Measurements from ENCODE around the gene MAP4.

The MAP4 gene

DNA sequence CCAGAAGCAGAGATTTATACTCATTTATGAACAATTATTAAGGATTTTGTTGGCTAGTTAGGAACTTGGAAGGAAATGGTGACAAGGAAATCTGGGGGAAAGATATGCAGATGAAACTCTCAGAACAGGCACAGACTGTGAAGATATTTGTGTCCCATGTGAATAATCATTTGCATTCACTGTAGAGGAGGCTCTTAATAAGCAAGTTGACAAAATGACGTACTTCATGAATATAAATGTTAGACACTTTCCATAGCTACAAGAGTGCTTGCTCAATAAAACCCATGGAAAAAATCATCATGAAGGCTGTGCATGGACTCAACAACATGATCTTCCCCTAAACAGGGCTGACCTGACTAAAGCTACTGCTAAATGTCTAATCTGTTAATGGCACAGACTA is 59.7 kb downstream of the MAP4 start:
- DNase-seq: no peak

DNA sequence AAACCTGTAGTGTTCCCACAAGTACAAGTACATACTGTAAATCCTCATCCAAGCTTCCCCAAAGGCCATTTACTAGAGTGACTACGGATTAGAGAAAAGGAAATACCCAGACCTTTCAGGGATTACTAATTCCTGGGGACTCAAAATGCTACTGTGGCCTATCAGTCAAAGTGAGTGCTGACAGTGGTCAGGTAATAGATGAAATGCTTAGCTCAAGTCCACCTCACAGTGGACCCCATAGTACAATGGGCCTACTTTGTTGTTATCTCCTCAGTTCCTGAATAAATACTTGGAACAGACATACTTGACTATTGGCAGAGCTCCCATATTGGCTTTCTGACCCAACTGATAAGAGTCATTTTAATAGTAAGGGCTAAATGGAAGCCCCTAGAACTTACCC is 61.6 kb downstream of the MAP4 start:
- DNase-seq: no peak

DNA sequence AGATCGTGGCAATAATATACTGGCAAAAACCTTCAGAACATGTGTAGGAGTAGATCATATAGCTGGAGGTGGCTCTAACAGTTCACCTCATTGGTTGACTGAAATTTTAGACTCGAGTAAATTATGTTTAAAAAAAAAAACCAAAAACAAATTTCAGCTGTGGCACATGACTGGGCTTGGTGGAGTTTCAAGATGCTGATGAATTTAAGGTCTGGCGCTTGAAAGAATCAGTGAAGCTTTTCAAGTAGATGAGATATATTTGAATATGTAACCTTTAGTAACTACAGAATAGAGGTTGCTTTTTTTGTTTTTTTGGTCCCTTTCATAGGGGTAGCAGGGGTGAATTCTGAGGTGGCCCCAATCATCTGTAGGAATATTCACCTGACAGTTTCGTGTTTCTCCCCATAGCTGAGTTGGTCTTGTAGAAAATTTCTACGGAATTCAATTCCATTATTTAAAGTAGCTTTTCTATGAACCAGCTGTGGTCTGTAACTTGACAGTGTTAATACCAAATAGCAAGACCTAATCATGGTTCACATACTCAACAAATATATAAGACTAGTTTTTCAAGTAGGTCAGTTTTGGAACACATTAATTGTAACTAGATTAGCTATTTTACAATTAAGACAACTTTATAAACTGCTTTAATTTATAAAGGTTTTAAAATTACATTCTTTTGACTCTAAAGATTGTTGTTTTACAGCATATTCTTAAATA is 65.6 kb downstream of the MAP4 start:
- DNase-seq: no peak

DNA sequence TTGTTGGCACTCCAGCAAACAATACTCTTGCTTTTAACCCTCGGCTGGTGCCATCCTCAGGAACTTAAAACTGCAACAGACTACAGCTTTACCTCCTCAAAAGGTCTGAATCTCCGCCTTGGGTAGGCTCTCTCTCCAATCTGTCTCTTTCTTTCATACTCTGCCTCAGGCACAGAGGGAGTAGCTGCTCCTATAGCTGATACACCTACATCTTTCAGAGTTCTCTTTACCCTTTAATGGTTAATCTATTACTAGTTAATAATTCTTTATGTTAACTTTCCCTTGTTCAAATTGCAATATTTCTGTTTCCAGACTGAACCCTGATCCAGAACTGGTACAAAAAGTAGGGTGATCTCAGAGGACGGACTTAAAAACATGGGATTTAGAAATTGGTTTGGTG is 66.2 kb downstream of the MAP4 start:
- DNase-seq: no peak

DNA sequence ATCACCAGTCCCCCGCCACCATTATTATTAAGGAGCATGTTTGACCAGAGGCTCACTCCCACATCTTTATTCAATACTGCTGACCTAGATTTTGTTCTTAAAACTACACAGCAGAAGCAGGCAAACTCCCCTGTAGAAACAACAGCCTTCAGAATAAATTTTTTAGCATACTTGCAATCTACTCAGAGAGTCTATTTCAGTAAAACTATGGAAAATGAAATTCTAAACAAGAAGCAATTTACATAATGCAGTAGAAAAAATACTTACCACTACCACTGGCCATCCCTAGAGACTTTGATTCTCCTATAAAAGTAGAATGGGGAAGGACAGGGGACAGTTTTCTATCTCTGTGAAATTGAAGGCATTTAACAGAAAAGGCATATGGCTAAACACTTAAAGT is 76.0 kb downstream of the MAP4 start:
- DNase-seq: no peak

DNA sequence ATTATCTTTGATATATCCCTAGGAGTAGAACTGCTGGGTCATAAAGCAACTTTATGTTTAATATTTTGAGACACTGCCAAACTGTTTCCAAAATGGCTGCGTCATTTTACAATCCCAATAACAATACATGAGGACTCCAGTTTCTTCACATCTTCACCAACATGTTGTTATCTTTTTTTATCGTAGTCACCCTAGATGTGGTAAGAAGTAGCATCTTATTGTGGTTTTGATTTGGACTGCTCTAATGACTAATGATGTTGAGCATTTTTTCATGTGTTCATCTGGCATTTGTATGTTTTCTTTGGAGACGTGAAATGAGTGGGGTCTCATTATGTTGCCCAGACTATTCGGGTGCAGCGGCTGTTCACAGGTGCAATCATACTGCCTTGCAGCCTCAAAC is 83.8 kb downstream of the MAP4 start:
- DNase-seq: no peak

DNA sequence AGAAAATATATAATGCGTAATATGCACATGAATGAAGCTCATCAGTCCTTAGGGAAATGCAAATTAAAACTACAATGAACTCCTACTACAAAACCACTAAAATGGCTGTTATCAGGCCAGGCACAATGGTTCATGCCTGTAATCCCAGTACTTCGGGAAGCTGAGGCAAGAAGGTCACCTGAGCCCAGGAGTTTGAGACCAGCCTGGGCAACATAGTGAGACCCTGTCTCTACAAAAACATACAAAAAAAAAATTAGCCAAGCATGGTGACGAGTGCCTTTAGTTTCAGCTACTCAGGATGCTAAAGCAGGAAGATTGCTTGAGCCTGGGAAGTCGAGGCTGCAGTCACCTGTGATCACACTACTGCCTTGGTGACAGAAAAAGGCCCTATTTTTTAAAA is 85.2 kb downstream of the MAP4 start:
- DNase-seq: no peak

DNA sequence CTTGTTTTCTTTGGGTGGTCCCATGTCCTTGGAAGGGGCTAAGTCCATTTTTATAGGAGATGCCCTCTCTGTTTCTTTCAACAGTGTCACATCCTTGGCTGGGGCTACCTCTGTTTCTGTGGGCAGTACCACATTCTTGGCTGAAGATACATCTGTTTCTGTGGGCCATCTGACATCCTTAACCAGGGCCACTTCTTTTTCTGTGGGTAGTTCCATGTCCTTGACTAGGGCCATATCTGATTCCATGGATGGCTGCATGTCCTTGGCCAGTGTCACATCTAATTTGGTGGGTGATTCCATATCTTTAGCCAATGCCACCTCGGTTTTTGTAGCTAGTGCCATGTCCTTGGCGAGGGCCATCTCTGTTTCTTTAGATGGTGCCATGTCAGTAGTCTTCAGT is 99.5 kb downstream of the MAP4 start:
- no peak for DNase-seq

DNA sequence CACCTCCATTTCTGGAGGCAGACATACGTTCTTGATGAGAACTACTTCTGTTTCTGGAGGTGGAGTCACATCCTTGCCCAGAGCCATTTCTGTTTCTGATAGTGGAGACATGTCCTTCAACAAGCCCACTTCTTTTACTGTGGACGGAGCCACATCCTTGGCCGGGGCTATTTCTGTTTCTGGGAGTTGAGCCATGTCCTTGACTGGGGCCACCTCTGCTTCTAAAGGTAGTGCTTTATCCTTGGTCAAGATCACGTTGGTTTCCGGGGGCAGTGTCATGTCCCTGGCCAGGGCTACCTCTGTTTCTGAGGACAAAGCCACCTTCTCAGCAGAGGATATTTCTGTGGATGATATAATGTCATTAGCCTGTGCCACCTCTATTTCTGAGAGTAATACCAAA is 100.0 kb downstream of the MAP4 start:
- no peak for DNase-seq

DNA sequence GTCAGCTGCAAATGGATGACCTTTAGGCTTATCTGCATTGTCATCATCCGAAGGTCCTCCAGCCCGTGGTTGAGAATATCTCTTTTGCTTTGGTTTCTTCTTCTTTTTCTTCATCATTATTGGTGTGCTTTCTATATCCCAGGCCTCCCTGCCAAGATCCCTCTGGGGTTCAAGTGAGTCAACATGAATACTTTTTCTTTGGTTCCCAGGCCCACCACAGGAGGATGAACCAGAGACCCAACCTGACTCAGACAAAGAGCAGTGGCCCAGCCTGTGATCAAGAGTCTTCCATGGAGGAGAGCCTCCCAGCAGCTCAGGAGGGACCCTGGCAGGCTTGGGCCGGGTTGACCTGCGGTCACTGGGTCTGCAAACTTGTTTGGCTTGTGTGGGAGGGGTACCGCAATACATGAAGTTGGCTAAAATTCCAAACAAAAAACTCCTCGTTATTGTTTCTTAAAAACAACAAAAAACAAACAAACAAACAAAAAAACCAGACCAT is 104.2 kb downstream of the MAP4 start:
- no peak for DNase-seq

DNA sequence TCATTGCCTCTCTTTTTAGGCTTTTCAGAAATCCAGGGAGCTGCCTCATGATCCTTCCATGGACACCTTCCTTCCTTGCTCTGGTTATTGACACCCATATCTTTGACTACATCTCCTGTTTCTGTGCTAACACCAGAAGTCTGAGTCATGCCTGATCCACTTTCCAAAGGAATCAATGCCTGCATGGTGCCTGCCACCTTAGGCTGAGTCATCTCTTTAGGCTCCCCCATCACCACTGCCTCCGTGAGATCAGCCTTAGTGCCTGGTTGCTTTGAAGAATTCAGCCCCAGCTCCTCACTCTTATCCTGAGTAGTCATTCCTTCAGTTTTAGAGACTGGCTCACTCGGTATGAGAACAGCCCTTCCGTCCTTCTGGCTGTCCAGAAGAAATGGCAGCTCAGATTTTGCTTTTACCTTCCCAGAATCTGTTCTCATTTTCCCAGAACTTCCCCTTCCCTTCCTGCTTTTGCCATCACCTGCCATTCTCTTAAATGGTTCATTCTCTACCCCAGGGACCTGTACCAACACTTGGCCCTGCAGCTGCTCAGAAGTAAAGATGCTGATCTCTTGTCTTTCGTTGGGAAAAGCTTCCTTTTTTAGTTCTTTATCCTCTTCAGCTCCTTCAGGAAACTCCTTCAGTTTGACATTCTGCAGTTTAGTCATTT is 105.3 kb downstream of the MAP4 start:
- DNase-seq: no peak

DNA sequence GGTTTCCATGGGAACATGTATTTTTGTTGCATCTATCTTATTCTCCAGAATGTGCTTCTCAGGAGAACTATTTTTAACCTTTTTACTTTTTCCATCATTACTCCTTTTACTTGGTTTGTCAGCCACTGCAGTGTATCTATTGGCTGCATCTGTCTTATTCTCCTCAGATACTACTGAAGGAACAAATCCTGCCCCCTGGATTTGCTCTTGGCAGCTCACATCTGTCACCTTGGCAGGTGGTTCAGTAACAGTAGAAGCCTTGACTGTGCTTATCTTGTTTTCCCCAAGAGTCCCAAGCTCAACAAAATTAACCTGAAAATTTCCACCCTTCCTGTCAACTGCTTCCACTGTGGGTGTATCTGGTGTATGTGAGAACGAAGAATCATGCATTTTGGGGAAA is 106.0 kb downstream of the MAP4 start:
- DNase-seq: no peak

DNA sequence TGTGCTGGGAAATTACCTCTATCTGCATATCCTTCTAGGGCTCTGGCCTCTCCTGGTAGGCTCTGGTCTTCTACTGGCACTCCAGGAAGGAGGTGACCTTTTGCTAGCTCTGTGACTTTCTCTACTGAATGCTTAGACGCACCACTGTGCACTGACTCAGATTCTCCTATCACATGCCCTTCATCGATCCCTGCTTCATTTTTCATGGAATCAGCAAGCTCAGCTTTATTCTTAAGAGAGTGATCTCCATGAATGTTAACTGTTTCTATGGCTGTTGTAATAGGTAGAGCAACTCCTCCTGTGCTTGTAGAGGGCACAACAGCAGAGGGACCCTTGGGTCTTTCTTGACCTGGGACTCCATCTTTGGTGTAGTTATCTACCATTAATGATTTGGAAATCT is 106.6 kb downstream of the MAP4 start:
- no peak for DNase-seq

DNA sequence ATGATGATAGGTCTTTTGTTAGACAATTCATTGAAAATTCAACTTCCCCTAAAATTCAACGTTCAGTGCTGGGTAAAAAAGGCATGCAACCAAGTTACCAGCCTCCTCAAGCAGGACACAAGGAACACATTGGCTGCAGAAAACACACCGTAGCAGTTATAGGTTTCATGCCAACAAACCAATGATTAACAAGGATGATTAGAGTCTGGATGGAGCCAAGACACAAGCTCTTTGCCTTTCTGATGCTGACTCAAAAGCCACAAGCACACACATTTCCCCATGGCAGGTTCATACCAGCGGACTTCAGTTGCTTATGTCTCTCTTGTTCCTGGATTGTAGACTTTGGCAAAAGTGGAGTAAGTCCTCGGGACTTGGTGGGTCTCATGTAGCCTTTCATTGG is 107.5 kb downstream of the MAP4 start:
- DNase-seq: no peak

DNA sequence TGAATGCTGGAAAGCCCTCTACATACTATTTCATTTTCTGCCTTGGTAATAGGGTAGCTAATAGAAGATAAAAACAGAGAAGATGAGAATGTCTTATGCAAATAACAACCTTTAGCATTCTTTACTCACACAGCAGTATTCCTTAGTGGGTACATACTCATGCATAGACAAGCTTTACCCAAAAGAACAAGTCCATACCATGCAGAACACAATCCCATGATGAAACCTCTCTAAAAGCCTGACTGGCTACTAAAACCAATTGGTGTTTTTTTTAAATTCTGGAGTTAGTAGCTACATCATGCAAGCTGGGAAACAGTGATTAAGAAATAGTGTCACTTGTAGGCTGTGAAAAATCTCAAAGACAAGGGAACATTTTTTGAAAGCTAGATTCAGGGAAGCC is 108.4 kb downstream of the MAP4 start:
- no peak for DNase-seq

DNA sequence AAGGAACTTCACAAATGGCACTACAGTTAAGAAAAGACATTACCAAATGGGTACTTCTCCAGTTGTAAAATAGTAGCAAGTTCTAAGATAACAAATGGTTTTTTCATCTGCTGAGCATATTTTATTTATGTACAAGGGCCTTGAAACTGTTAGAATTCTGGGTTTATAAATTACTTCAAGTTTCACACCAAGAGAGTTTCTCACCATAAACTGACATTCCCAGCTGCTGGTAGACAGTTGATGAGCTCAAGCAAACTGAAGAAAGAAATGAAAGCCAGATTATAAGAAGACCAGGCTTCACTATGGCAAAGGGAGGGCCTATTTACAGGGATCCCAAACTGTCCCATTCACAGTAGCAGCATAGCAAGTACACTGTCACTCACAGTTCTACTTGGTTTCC is 113.5 kb downstream of the MAP4 start:
- no peak for DNase-seq

DNA sequence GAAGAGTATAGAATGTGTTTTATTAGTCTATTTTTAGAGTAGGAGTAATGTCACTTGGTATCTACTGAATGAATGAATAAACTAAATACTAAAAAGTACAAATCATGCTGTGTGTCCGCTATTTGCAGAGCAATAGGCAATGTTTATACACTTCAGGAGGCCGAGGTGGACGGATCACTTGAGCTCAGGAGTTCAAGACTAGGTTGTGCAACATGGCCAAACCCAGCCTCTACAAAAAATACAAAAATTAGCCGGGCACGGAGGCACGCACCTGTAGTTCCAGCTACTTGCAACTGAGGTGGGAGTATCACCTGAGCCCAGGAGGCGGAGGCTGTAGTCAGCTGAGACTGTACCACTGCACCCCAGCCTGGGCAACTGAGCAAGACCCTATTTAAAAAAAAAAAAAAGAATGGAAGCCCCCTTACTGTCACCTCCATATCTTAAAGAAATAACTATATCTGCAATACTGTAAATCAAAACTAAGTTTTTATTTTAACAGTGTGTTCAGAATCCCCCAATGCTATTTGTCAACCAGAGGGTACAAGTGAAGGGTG is 114.9 kb downstream of the MAP4 start:
- no peak for DNase-seq

DNA sequence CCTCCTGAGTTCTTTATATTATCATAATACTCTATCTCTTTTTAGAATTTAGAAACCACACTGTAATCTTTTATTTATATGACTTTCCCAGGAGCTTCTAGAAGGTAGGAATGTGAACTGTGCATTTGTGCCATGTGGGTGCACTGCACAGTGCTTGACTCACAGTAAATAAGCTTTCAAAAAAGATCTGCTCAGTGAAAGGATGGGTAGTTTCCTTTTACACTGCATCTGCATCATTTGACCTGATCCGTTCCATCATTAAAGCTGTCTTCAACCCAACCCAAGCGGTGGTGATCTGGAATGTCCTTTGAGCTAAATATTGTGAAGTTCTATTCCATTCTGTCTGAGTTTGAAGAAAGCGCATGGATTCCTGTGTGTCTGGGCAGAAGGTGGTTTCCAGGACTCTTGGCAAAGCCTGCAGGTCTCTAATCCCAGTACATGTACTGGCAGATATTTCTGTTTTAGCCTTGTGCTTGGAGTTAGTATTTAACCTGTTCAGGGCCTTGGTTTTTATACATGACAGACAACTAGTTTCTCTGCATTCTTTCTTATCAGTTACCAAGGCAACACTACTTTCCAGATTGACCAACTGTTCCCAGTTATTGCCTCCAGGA is 116.6 kb downstream of the MAP4 start:
- no peak for DNase-seq

DNA sequence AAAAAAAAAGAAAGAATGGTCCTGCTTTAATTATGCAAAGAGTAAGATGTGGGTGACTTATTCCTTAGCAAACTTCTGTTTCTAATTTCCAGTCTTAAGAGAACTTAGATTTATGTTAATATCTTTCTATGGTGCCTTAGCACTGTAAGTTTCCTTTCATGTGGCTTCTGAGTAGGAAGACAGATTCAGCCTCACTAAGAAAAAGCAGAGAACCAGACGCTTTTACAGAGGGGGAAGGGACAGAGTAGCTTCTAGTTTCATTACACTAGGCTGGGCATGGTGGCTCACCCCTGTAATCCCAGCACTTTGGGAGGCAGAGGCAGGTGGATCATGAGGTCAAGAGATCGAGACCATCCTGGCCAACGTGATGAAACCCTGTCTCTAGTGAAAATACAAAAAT is 118.3 kb downstream of the MAP4 start:
- no peak for DNase-seq

DNA sequence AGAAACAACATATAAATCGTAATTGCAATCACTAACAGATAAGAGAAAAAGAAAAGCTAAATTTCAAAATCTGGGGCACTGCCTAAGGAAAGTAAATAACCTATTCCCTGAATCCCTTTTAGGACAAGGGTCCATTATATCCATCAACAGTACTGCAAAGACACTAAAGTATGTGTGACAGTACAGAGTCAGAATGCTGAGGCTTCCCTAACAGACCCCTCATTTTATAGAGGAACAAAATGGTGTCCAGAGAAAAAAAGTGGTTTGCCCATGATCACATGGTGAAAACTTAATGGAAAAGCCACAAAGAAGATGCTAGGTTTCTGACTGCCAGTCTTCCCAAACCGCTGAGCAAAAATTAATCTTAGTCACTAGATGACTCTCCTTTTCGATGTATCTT is 119.5 kb downstream of the MAP4 start:
- no peak for DNase-seq

DNA sequence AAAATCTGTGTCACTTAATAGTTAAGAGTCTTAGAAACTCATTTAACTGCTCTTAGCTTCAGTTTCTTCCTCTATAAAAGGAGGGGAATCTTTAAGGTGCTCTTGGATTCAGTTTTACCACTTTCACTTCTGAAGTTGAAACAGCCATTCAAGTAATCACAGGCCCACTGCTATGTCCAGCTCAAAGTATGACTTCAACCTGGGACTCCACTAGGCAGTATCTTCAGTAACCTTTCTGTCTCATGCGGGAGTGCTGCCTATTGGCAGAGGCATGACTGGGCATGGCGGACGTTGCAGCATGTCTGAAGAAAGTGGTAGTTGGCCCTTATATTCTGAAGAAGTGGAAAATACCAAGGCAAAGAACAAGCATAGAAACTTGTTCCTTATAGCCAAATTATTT is 121.0 kb downstream of the MAP4 start:
- DNase-seq: no peak

DNA sequence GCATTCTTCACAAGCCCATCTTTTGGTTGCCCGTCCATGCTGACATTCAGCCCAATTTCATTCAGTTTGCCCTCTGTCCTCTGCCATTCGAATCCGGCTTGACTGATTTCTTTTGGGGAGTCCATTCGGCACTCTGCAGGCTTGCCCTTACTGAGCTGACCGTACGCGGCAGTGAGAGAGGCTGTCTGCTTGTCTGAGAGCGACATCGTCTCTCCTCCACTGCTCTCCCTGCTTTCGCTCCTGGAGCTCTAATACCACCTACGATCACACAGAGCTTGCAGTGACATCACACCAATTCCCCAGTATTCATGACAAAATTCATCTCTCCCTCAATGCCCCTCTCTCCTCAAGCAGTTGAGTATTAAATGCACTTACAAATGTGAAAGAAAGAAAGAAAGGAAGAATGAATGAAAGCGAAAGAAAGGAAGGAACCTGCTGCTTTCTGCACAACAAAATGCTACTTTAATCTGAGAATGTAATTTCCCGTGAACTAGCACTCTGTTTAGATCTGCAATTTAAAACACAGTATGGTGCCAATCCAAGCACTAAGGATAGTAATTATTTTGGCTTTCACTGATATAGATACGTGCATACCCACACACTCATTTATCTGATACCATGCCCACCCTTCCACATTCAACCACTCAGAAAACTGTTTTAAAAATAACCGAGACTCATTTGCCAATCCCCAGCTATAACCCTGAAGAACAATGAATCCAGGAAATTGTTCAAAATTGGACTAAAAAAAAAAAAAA is 123.8 kb downstream of the MAP4 start:
- DNase-seq: no peak

DNA sequence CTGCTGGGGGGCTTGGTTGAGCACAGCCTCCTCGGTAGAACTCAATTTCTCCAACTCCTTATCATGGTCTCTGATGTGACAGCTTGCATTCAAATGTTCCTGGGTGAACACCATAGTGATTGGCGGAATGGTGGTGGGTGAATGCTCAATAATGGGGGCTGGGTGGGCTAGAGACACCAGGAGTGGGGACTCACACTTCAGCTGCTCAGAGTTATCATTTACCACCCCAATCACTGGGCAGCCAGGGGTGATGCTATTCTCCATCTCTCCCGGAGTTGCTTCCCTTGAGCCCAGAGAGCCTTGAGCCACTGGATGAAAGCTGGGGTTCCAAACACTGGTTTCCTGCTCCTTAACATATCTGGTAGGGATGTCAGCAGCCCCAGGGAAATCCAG is 124.6 kb downstream of the MAP4 start:
- DNase-seq: no peak

All from NCI-H510A treated with DMSO at 0.1 percent for 48 hours (cell line).